ENCODE data around the gene FYN. TPM values are rescaled to one million over a fixed set of nuclear protein-coding genes. Genes with fewer than 3 reads are reported as not detected.

FYN gene
- total and polyA plus RNA-seq, 10 of the 15 experiments (the other 5 are each of a cell fraction or from before 2014, with no cell fraction given), result 51.4 to 247 (median 138) TPM

DNA sequence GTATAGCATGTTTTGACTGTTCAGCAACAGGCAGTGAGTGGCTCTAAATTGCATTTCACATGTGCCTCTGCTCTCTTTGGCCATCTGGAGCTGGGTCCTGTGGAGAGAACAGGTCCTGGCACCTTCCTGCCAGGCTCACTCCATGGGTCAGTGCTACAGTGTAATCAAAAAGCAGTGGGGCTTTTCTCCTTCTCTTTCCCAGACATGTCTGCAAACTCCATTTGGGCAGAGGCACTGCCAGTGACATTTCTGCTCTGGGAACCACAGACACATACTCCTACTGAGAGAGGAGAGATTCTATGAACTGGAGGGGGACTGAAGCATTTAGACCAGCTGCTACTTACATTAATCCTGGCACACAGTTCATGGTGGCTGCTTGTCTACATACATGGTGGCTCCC, 199.3 kb downstream of the FYN start:
- BruUV-seq (replicated peaks), result no TSS peak
- FAIRE-seq, result no peak
- in situ Hi-C loops (cut with MboI), result no loop called here
- intact Hi-C loops (cut with micrococcal nuclease; ENCODE audit: unreplicated experiment), result no loop called here
- RAD21 ChIA-PET (ENCODE audit: unreplicated experiment), result no interaction called here
- no peak for ATAC-seq
- H2AFZ ChIP-seq (ENCODE audit: control insufficient read depth, low read depth, low read length), result no peak overlapping the region
- no peak overlapping the region for H3K9ac ChIP-seq (ENCODE audit: control insufficient read depth, insufficient read depth, low read length)
- DNase-seq (ENCODE audit: low read depth, low spot score), result no peak
- no peaks in the 10 kb centered on the region for H3K79me2 ChIP-seq (ENCODE audit: control insufficient read depth, insufficient read depth, low read length)
- H3K36me3 ChIP-seq (ENCODE audit: control insufficient read depth in 2 of 2, insufficient read depth in 2 of 2, low read length in 1 of 2), result peaks cover 23 to 36% of the 10 kb centered on the region in 2 experiments
- H3K9me3 ChIP-seq (replicated peaks; ENCODE audit: control insufficient read depth, insufficient read depth, low read length), result no peaks in the 10 kb centered on the region
- no peaks in the 10 kb centered on the region for H3K4me1 ChIP-seq (ENCODE audit: control insufficient read depth, insufficient read depth, low read length)
- TF ChIP-seq HCFC1 (IDR thresholded peaks at IDR 0.05; ENCODE audit: low read length) (no peak), SPI1 (IDR thresholded peaks at IDR 0.05; ENCODE audit: borderline replicate concordance, insufficient read depth, low read depth, low read length) (0 out of 2 replicates have a peak, but pooled peaks have one; percentile 23)
- POLR2A ChIA-PET, result interaction anchor here (0.6 kb wide), 3 partner anchors 72 to 356 kb away, joined by 3 to 5 read pairs (median 3); no protein-coding TSS in a partner anchor
- H3K4me3 ChIP-seq, result no peak overlapping the region
- H4K20me1 ChIP-seq (ENCODE audit: control insufficient read depth, insufficient read depth), result no peaks in the 10 kb centered on the region
- SMC1A ChIA-PET (ENCODE audit: uncharacterized antibody, unreplicated experiment), result interaction anchor here (1.2 to 1.4 kb wide), 2 partner anchors 15 to 30 kb away, joined by 3 to 4 read pairs; no protein-coding TSS in a partner anchor
- no peaks in the 10 kb centered on the region for H3K27me3 ChIP-seq (replicated peaks in 1 of 2; ENCODE audit: control insufficient read depth in 2 of 2, insufficient read depth in 2 of 2, low read length in 1 of 2)
- CTCF ChIA-PET, result interaction anchor here (0.6 kb wide), 1 partner anchor 1397 kb away, joined by 3 read pairs; no protein-coding TSS in a partner anchor
- H3K27ac ChIP-seq (ENCODE audit: control insufficient read depth, insufficient read depth), result no peak overlapping the region
- no peak overlapping the region for H3K4me2 ChIP-seq (ENCODE audit: control insufficient read depth, insufficient read depth)

DNA sequence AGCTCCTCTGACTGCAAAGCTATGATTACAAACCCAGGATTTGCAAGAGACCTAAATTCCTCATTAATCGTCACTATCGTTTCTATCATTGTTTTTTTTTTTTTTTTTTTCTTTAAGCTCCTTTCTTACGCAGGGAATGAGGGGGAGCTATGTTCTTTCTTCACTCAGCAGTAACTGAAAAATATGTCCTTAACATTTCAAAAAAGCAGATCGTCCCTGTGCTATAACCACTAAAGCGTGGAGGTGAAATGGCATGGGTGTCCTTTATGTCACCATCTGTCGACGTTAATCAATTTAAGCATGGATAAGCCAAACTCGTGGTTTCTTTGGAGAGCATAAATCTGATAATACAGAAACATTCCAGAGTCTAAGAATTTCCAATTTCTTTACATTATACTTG, 199.7 kb downstream of the FYN start:
- FAIRE-seq (no peak), ATAC-seq (no peak), DNase-seq (ENCODE audit: low read depth, low spot score) (no peak)
- Histone ChIP-seq H2AFZ (ENCODE audit: control insufficient read depth, low read depth, low read length) (no peak overlapping the region), H3K79me2 (ENCODE audit: control insufficient read depth, insufficient read depth, low read length) (no peaks in the 10 kb centered on the region), H4K20me1 (ENCODE audit: control insufficient read depth, insufficient read depth) (no peaks in the 10 kb centered on the region), H3K9me3 (replicated peaks; ENCODE audit: control insufficient read depth, insufficient read depth, low read length) (no peaks in the 10 kb centered on the region), H3K4me3 (no peak overlapping the region), H3K9ac (ENCODE audit: control insufficient read depth, insufficient read depth, low read length) (no peak overlapping the region), H3K4me2 (ENCODE audit: control insufficient read depth, insufficient read depth) (no peak overlapping the region), H3K36me3 (ENCODE audit: control insufficient read depth in 2 of 2, insufficient read depth in 2 of 2, low read length in 1 of 2) (peaks cover 26 to 36% of the 10 kb centered on the region in 2 experiments), H3K27me3 (replicated peaks in 1 of 2; ENCODE audit: control insufficient read depth in 2 of 2, insufficient read depth in 2 of 2, low read length in 1 of 2) (no peaks in the 10 kb centered on the region), H3K4me1 (ENCODE audit: control insufficient read depth, insufficient read depth, low read length) (no peaks in the 10 kb centered on the region), H3K27ac (ENCODE audit: control insufficient read depth, insufficient read depth) (no peak overlapping the region)
- CTCF ChIA-PET, result interaction anchor here (0.6 to 1.1 kb wide), 2 partner anchors 461 to 1396 kb away, joined by 3 read pairs; no protein-coding TSS in a partner anchor
- POLR2A ChIA-PET, result interaction anchor here (0.6 kb wide), 1 partner anchor 356 kb away, joined by 3 read pairs; no protein-coding TSS in a partner anchor
- RAD21 ChIA-PET (ENCODE audit: unreplicated experiment), result no interaction called here
- WGBS (ENCODE audit: insufficient coverage, insufficient replicate concordance, low lambda C conversion rate, missing lambda C conversion rate), result 57% methylated on average over 7 of the region's 8 CpGs
- intact Hi-C loops (cut with micrococcal nuclease; ENCODE audit: unreplicated experiment), result no loop called here
- no TSS peak for BruUV-seq (replicated peaks)
- in situ Hi-C loops (cut with MboI), result no loop called here
- SMC1A ChIA-PET (ENCODE audit: uncharacterized antibody, unreplicated experiment), result interaction anchor here (0.8 to 1.4 kb wide), 2 partner anchors 29 to 30 kb away, joined by 3 read pairs; no protein-coding TSS in a partner anchor
- no peak for TF ChIP-seq MXI1 (IDR thresholded peaks at IDR 0.05; ENCODE audit: low read depth, low read length)
- TF ChIP-seq ZSCAN29 (IDR thresholded peaks at IDR 0.05), result no peak
- TF ChIP-seq ESRRA (IDR thresholded peaks at IDR 0.05; ENCODE audit: low read length), result no peak
- TF ChIP-seq CREM (IDR thresholded peaks at IDR 0.05; ENCODE audit: low read depth), result no peak
- TF ChIP-seq WRNIP1 (IDR thresholded peaks at IDR 0.05; ENCODE audit: borderline replicate concordance, low read depth, low read length), result no peak
- TF ChIP-seq SPI1 (IDR thresholded peaks at IDR 0.05; ENCODE audit: borderline replicate concordance, insufficient read depth, low read depth, low read length), result no peak
- TF ChIP-seq STAT3 (IDR thresholded peaks at IDR 0.05; ENCODE audit: low read depth, low read length), result no peak
- TF ChIP-seq, protein P1, sequence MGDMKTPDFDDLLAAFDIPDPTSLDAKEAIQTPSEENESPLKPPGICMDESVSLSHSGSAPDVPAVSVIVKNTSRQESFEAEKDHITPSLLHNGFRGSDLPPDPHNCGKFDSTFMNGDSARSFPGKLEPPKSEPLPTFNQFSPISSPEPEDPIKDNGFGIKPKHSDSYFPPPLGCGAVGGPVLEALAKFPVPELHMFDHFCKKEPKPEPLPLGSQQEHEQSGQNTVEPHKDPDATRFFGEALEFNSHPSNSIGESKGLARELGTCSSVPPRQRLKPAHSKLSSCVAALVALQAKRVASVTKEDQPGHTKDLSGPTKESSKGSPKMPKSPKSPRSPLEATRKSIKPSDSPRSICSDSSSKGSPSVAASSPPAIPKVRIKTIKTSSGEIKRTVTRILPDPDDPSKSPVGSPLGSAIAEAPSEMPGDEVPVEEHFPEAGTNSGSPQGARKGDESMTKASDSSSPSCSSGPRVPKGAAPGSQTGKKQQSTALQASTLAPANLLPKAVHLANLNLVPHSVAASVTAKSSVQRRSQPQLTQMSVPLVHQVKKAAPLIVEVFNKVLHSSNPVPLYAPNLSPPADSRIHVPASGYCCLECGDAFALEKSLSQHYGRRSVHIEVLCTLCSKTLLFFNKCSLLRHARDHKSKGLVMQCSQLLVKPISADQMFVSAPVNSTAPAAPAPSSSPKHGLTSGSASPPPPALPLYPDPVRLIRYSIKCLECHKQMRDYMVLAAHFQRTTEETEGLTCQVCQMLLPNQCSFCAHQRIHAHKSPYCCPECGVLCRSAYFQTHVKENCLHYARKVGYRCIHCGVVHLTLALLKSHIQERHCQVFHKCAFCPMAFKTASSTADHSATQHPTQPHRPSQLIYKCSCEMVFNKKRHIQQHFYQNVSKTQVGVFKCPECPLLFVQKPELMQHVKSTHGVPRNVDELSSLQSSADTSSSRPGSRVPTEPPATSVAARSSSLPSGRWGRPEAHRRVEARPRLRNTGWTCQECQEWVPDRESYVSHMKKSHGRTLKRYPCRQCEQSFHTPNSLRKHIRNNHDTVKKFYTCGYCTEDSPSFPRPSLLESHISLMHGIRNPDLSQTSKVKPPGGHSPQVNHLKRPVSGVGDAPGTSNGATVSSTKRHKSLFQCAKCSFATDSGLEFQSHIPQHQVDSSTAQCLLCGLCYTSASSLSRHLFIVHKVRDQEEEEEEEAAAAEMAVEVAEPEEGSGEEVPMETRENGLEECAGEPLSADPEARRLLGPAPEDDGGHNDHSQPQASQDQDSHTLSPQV (IDR thresholded peaks at IDR 0.05), result no peak
- TF ChIP-seq, protein P2, sequence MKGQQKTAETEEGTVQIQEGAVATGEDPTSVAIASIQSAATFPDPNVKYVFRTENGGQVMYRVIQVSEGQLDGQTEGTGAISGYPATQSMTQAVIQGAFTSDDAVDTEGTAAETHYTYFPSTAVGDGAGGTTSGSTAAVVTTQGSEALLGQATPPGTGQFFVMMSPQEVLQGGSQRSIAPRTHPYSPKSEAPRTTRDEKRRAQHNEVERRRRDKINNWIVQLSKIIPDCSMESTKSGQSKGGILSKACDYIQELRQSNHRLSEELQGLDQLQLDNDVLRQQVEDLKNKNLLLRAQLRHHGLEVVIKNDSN (IDR thresholded peaks at IDR 0.05; ENCODE audit: borderline replicate concordance, extremely low read length, insufficient read depth, low read depth, low read length), result no peak
- no peak for TF ChIP-seq GABPA (IDR thresholded peaks at IDR 0.05; ENCODE audit: low read depth)
- TF ChIP-seq KLF5 (IDR thresholded peaks at IDR 0.05; ENCODE audit: partially characterized antibody), result no peak
- no peak for TF ChIP-seq NR2C1 (IDR thresholded peaks at IDR 0.05)
